ENCODE measurements around the gene SARM1.

- no peak for TF ChIP-seq CTCF (IDR thresholded peaks at IDR 0.05)
- no peak for TF ChIP-seq POLR2A (IDR thresholded peaks at IDR 0.05)
- no peak for TF ChIP-seq POLR2AphosphoS5 (IDR thresholded peaks at IDR 0.05)
These were observed 72.6 kb downstream of the SARM1 start for GRCh38 chr17:28443901-28444638.
